Suprapubic skin (tissue), 4 donors: ENCODE results near the gene RNU1-4. TPM values are rescaled to one million over a fixed set of nuclear protein-coding genes. Genes with fewer than 3 reads are reported as not detected.
"Not testable (repeated sequence)": the region's sequence is repeated elsewhere in the genome, so short reads cannot be mapped to it uniquely, and the experiment has no call there.

Experiments
- DNase-seq, 2 donors: peaks; one replicate each; pipeline ENCODE4 v3.0.0-alpha.2; 2019; ENCODE audit warnings: low spot score in 2 of 2
- H3K27ac ChIP-seq: fragments of 200-600 bp; sonication (generic); one replicate; pipeline ENCODE4 v1.5.1; 2019
- H3K27me3 ChIP-seq: fragments of 200-600 bp; sonication (generic); one replicate; pipeline ENCODE4 v1.5.1; 2019
- H3K36me3 ChIP-seq: fragments of 200-600 bp; sonication (generic); one replicate; pipeline ENCODE4 v1.5.1; 2019
- H3K4me1 ChIP-seq: fragments of 200-600 bp; sonication (generic); one replicate; pipeline ENCODE4 v1.5.1; 2019
- H3K4me3 ChIP-seq: fragments of 200-600 bp; sonication (generic); one replicate; pipeline ENCODE4 v1.5.1; 2019; ENCODE audit warnings: mild to moderate bottlenecking
- H3K9me3 ChIP-seq: fragments of 200-600 bp; sonication (generic); one replicate; pipeline ENCODE4 v1.5.1; 2019
- WGBS: methylation state at CpG from one replicate; pipeline ENCODE4 v1.1.5; 2018; 5-methylcytosine and 5-hydroxymethylcytosine counted together
- total RNA-seq, 4 donors: library from RNA; depleted of rRNA; stranded (reverse); fragments of >200 nt; gene quantifications; one replicate each; pipeline ENCODE4 v1.1.0, GENCODE V29; 2016

The RNU1-4 gene
- total RNA-seq, 4 donors from 2014 or later: under 0.01 TPM

- not testable (repeated sequence) for H3K9me3 ChIP-seq, DNase-seq, H3K27ac ChIP-seq, H3K36me3 ChIP-seq, H3K4me1 ChIP-seq, H3K4me3 ChIP-seq
- WGBS: 94% methylated on average over 4 of the region's 4 CpGs
- peaks cover 33% of the 10 kb centered on the region for H3K27me3 ChIP-seq
Measured at GRCh38 chr1:16777821-16778220, 37.5 kb downstream of the RNU1-4 start.

GRCh38 chr1:16779525-16779924 lies 39.2 kb downstream of the RNU1-4 start:
- DNase-seq, H3K4me3 ChIP-seq, H3K4me1 ChIP-seq, H3K27ac ChIP-seq, H3K9me3 ChIP-seq, H3K36me3 ChIP-seq: not testable (repeated sequence)
- peaks cover 28% of the 10 kb centered on the region for H3K27me3 ChIP-seq
- WGBS: 77% methylated on average over 5 of the region's 5 CpGs

GRCh38 chr1:16781033-16781432 lies 40.7 kb downstream of the RNU1-4 start:
- DNase-seq, H3K27ac ChIP-seq, H3K9me3 ChIP-seq, H3K4me1 ChIP-seq, H3K36me3 ChIP-seq, H3K4me3 ChIP-seq: not testable (repeated sequence)
- H3K27me3 ChIP-seq: peaks cover 20% of the 10 kb centered on the region
- WGBS: no CpG with 5 or more reads among the region's 2 CpGs

DNA sequence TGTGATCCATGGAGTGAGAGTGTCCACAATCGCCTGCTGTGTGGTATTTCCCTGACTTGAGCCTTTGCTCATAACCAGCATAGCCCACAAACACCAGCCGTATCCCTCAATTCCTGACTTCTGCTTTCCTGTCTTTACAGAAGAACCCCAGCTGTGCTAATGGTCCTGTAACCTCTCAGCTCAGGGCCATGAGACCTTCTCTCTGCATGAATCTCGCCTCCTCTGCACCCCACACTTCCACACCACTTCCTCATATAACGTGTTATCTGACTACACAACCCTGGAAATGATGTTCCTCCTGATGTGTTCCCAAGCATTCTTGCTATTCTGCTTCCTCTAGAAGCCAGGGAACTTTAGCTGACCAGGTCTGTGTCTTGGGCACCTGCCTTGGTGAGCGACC lies 41.3 kb downstream of the RNU1-4 start:
- peaks cover 19% of the 10 kb centered on the region for H3K27me3 ChIP-seq
- DNase-seq, H3K27ac ChIP-seq, H3K4me1 ChIP-seq, H3K9me3 ChIP-seq, H3K36me3 ChIP-seq, H3K4me3 ChIP-seq: not testable (repeated sequence)
- 83% methylated on average over 4 of the region's 5 CpGs for WGBS

DNA sequence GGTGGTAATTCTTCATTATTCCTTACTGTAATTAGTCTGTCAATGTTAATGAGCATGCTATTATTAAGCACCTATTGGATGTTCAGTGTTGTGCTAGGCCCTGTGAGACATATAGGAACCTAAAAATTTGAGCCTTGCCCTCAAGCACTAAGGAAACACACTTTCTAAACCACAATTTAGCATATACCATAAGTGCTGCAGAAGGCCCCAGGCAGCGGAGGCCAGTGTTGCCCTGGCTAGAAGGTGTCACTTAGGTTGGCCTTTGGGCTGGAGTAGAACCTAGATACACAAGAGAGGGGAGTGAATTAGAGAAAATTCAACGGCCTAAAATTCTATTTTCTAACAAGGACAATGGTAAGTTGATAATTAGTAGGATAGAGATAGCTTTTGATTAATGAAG lies 44.6 kb downstream of the RNU1-4 start:
- not testable (repeated sequence) for H3K4me3 ChIP-seq, DNase-seq, H3K4me1 ChIP-seq, H3K27ac ChIP-seq, H3K27me3 ChIP-seq, H3K9me3 ChIP-seq, H3K36me3 ChIP-seq
- WGBS: no CpG with 5 or more reads among the region's 2 CpGs

GRCh38 chr1:16786362-16786761 lies 46.0 kb downstream of the RNU1-4 start:
- H3K27ac ChIP-seq, H3K9me3 ChIP-seq, H3K4me1 ChIP-seq, DNase-seq, H3K4me3 ChIP-seq, H3K36me3 ChIP-seq, H3K27me3 ChIP-seq: not testable (repeated sequence)
- WGBS: 45% methylated on average over 4 of the region's 4 CpGs

- not testable (repeated sequence) for H3K27ac ChIP-seq, H3K9me3 ChIP-seq, DNase-seq, H3K36me3 ChIP-seq, H3K27me3 ChIP-seq, H3K4me1 ChIP-seq, H3K4me3 ChIP-seq
- WGBS: 91% methylated on average over 3 of the region's 3 CpGs
Measured at GRCh38 chr1:16787175-16787574, 46.9 kb downstream of the RNU1-4 start.

- WGBS: 39% methylated on average over 3 of the region's 5 CpGs
- H3K27ac ChIP-seq: not testable (repeated sequence)
Measured at GRCh38 chr1:16787711-16788110, 47.4 kb downstream of the RNU1-4 start.

More at GRCh38 chr1:16787711-16788110, 47.4 kb downstream of the RNU1-4 start:
- not testable (repeated sequence) for H3K27me3 ChIP-seq, H3K9me3 ChIP-seq, H3K4me1 ChIP-seq, H3K36me3 ChIP-seq, H3K4me3 ChIP-seq, DNase-seq

Other genes with a start within 250 kb of the RNU1-4 start
- gene RNU1-1, start 226.2 kb upstream of the RNU1-4 start, total RNA-seq: under 1 TPM; under 0.01 TPM
- 10 to 100 TPM; 12.9 to 49.1 (median 23.8) TPM for gene NBPF1, start 127.0 kb upstream of the RNU1-4 start, total RNA-seq
- under 1 TPM; under 0.01 TPM for gene RNU1-3, start 73.6 kb upstream of the RNU1-4 start, total RNA-seq
- gene RNU1-2, start 155.5 kb downstream of the RNU1-4 start, total RNA-seq: under 1 TPM; under 0.01 TPM
- 10 to 100 TPM; 27.7 to 86.4 (median 60.2) TPM for gene CROCC, start 181.4 kb downstream of the RNU1-4 start, total RNA-seq
- gene MFAP2, start 240.1 kb downstream of the RNU1-4 start, total RNA-seq: 1 to 10 TPM; 5.6 to 8.3 (median 7.1) TPM